Stimulated activated naive CD8-positive, alpha-beta T cell treated with anti-CD3 and anti-CD28 coated beads, Interleukin-15, Interleukin-2, amounts not matched to agents 100 U/mL and 50 U/mL, for 24 hours (primary cell): Measurements from ENCODE around the gene GALNT13.

Experiments used
- ATAC-seq: fragments of 150-1000 bp; cut with Tn5 transposase; one replicate; pipeline ENCODE4 v1.10.0; 2021
- DNase-seq: peaks from one replicate; pipeline ENCODE4 v3.0.0; 2021

Gene GALNT13

DNA sequence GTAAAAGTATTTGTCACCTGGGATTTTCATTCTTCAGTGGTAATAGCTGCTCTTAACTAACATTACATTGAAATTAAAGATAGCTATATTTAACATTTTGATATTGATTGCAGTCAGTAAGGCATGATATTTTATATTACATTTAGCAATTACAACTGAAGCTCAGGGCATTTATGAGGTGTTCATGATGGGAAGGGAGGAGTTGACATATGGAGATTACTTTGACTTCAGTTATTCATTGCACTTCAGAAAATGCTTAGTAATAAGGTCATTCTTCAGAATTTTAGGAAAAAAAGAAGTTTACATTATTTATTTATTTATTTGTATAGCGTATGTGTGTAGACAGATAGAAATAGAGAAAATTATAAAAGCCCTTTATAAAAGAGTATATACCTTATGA is 352.0 kb downstream of the GALNT13 start:
- DNase-seq (no peak), ATAC-seq (no peak)

DNA sequence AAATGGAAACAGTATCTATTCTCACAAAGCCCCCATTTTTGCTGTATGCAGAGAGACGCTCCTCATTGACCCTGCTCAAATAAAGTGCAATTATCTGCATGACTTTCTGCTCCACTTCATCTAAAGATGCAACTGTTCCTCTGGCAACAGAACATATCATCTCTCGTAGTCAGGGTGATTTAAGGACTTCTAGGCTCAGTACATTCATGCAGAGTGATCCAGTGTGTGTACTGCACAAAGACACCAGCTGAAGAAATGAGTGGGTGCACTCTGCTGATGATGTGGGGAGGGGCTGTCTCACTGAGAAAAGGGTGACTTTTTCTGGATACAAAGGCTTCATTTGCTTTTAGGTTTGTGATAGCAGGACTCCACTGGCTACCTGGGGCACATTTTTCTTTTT is 355.2 kb downstream of the GALNT13 start:
- DNase-seq: no peak
- ATAC-seq: no peak

DNA sequence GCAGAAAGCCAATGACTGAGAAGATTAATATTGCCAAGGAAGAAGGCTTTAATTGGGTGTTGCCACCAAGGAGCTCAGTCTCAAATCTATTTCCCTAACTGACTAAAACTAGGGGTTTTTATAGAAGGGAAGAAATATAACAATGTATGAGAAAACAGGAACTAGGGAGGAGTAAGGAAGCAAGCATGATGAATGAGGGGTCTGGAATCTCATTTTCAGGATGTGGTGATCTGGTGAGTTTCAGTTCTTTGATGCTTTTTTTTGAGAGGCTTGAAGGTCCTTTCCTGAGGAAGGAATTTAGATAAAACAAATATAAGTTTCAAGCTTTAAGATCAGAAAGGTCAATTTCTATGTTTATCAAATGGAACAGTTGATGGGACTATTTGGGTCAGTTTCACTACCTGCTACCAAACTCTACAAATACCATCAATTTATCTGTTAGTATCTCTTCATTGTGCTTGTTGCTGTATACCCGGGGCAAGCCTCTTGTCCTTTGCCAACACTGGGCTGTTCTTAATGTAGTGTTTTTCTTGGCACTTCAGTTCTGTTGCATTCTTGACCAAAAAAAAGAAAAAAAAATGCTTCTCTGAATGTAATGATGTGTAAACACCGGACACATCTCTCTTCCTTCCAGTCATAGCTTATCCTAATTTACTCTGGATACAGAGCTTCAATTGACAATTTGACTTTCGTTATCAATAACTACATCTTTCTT is 357.0 kb downstream of the GALNT13 start:
- no peak for DNase-seq
- ATAC-seq: no peak

DNA sequence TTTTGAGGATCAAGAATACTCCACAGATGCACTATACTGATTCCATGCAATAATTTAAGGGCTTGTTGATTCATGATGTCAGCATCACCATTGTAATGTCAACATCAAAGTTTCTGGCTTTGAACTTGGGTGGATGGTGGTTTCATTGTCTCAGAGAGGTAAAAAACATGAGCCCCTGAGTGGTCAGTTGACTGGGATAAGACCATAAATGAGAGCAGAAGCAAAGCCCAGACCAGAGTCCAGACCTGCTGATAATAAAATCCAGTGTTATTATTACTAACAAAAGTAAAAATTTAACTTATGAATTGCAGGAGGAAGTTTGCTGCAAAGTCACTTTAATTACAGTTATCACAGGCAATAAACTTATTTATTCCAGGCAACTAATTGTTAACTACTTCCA is 358.2 kb downstream of the GALNT13 start:
- ATAC-seq: no peak
- no peak for DNase-seq

DNA sequence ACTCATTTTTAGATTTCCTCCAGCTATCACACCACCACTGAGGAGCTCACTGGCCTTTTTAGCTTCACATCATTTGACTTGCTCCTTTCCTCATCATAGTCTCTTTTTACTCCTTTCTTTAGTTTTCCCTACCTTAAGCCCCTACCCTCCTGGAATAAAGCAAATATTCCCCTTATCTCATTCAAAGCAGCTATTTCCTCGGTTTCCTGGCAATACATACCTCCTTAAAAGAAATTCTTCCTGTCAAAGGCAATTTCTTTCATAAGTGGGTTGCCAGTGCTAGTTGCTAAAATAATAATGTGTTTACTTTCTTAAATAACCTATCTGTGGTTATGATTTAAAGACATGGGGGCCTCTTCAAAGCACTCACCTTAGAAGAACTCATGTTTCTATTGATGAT is 359.3 kb downstream of the GALNT13 start:
- ATAC-seq (no peak), DNase-seq (no peak)

DNA sequence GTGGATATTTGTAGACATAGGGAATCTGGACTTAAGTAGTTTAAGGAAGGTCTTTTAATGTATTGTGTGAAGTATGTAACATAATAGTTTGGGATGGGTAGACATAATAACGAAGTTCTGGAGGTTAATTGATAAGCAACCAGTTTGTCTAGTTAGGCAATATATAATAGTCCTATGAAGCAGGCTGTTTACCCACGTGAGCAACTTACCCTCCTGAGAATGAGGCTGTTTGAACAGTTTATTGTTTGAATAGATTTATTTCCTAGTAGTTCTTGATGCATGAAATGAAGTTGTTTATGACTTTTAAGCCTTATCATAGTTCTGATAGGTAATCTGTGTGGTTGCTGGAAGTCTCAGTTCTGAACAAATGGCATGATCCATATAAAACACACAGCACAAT is 361.5 kb downstream of the GALNT13 start:
- no peak for ATAC-seq

DNA sequence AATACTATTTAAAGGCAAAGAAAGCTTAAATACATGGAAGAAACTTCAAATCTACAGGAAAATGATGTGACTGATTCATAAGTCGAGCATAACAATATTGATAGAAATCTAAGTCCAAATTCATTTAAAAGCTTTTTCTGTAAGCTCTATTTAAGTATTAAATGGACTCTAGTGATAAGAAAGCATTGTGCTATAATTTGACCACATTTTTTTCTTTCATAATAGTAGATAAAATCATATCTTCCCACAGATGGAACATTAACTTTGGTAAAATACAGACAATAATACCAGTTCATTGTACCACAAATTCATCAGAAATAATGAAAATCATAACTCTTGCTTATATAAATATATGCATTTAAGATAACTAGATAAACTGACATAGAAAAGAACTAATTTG is 366.5 kb downstream of the GALNT13 start:
- ATAC-seq (no peak), DNase-seq (no peak)

More for the DNA sequence above, 361.5 kb downstream of the GALNT13 start:
- no peak for DNase-seq

DNA sequence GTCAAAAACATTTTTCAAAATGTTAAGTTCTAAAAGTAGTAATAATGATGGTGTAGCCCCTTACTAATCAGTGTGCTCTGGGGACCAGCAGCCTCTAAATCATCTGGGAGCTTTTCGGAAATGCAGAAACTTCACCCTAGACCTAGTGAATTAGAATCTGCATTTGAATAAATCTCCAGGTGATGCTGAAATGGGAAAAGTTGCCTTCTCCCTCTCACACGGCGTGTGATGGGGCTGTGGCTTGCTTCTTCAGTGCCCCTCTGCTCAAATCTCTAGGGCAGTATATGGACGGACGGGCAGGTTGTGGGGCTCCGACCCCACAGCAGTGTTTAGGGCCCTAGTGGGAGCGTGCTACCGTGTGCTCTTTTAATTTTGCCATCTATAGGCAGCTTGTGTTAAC is 368.6 kb downstream of the GALNT13 start:
- no peak for DNase-seq
- no peak for ATAC-seq

DNA sequence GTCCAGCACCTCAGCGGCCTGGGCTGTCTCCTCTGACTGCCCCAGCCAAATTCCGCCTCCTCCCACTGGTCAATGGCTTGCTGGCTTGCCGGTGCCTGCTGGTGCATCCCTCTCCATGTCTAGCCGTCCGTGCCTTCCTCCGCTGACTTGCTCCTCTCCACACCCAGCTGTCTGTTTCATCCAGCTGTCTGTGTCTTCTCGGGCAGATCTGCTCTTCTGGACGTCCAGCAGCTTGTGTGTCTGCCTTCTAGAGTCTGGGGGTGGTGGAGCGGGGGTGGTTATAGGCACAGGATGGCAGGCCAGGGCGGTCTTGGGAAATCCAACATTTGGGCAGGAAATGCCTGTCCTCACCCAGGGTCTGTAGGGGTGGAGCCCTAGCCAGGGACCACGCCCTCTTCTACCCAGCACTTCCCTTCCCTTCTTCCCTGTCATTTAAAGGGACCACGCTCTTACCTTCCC is 369.2 kb downstream of the GALNT13 start:
- DNase-seq: no peak
- ATAC-seq: no peak

DNA sequence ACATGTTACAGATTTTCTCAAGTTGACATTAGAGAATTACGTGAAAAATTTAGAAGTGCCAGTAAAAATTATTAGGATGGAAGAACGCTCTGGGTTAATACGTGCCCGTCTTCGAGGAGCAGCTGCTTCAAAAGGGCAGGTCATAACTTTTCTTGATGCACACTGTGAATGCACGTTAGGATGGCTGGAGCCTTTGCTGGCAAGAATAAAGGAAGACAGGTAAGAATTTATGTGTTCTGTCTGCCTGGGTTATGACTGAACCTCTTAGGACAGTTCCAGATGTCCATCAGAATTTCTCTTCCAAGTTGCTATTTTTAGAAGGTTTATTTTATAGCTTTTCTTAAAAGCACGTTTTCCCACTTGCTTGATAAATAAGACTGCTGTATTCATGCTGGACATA is 371.0 kb downstream of the GALNT13 start:
- DNase-seq: no peak
- no peak for ATAC-seq

DNA sequence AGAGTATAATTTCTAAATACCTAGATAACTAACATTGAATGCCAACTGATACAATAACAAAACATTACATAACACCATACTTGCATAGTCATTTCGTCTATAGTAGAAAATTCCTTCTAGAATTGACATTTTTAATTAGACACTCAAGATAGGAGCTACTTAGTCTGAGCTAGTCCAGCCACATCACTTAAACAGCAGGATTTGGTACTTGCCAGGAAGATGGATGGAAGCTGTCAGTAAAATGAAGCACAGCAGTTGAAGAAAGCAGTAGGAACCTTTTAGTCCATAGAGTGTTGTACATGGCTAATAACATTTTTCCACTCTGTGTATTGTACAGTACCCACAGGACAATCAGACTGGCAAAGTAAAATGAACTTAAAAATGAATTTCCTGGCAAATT is 372.0 kb downstream of the GALNT13 start:
- DNase-seq (no peak), ATAC-seq (no peak)

DNA sequence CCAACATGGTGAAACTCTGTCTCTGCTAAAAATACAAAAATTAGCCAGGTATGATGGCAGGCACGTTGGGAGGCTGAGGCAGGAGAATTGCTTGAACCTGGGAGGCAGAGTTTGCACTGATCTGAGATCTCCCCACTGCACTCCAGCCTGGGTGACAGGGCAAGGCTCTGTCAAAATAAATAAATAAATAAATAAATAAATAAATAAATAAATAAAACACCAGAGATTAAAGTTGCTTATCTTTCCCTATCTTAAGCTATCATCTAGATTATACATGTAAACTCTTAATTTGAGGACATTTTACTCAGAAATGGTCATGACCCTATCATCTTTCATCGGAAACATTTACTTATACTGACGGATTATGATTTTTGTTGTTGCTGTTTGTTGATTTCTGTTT is 373.2 kb downstream of the GALNT13 start:
- DNase-seq (no peak), ATAC-seq (no peak)

DNA sequence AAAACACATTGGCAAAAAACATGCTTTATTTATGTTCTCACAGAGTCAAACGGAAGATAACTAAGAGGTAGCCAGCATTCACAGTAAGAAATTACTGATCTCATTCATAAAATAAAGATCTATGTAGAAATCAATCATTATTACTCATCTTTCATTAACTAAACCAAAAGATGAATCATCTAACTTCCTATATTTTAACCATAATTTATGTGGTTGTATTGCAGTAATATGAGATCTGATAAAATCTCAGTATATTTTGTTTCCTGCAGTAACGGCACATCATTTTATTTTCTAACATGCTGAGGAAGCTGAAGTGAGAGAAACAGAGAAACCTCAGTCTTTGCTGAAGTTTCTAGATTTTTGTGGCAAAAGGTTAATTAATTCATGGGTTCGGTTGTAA is 375.8 kb downstream of the GALNT13 start:
- ATAC-seq (no peak), DNase-seq (no peak)

DNA sequence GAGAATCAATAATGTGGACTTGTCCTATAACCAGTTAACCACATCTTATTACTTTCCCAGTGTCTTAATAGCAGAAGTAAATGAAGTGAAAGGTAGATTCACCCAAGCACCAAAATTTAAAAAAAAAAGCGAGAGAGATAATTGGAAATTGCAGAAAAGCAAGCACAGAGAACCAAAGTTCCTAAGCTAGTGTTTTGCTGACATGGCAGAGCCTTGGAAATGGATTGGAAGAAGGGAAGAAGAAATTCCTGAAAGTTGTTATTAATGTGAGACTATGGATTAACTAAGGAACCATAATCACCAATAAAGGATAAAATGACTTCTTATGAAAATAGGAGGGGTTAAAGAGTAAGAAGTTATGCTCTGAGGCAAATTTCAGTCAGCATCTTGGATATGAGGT is 384.4 kb downstream of the GALNT13 start:
- DNase-seq: no peak
- ATAC-seq: no peak

DNA sequence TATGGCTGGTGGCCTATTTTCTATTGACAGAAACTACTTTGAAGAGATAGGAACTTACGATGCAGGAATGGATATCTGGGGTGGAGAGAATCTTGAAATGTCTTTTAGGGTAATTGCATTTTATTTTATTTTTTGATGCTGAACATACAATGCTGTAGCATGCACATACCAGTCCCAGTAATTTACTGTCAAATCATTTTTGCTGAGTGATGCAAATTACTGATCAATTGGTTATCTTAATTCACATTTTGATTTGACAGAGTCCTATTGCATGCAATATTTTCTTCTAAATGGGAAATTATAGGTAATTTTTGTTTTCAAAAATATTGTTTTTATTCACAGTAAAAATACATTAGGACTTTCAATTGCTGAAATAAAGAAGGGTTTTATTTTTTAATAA is 387.3 kb downstream of the GALNT13 start:
- ATAC-seq: no peak
- no peak for DNase-seq

DNA sequence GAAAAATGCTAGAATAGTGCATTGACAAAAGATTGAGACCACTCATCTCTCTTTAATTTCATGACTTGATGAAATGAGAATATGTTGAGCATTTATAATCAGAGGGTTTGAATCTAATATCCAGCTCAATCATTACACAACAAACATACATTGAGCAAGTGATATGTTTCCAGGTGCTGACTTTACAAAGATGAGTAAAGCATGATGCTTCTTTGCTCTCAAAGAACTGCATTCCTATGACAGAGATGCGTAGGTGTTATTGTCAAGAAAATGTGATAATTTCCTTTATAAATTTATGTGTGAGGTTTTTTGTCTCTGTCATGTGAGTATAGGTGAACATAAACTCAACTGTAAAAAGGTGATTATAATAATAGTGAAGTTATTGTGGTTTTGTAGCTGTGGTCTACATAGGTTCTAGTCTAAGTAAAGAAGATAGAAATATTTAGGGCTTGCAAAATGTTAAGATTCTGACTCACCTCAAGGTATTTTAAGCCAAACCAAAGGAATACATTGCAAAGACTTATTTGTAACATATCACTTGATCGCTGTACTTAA is 389.8 kb downstream of the GALNT13 start:
- no peak for ATAC-seq
- DNase-seq: no peak

DNA sequence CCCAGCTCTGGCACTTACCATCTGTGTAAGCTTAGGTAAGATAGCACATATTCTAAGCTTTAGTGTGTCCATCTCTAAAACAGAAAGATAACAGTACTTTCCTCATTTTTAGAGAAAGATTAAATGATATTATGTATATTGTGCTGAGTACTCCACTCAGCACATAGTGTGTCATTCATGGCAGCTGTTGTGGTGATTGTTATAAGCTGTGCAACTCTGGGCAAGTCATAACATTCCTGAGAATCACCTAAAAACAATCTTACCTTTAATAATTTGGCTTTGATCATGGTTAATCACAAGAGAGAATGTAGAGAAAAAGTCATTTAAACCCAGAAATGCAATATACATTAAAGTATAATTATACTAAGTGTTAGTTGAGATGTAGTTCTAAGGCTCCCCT is 391.5 kb downstream of the GALNT13 start:
- ATAC-seq (no peak), DNase-seq (no peak)

DNA sequence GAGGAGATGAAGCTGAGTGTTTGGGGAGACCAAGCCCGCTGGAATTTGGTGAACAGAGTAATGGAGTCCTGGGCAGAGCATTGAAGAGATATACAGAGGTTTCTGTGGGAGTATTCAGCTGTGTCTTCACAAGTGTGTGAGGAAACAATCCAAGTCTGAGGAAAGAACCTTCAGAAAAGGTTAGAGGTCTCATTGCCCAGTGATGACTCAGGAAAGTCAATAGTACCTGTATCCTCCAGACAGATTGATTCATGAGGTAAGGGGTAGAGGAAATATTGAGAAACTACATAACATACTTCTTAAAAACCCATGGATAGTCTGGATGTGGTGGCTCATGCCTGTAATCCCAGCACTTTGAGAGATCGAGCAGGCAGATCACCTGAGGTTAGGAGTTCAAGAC is 392.3 kb downstream of the GALNT13 start:
- ATAC-seq: no peak
- no peak for DNase-seq

DNA sequence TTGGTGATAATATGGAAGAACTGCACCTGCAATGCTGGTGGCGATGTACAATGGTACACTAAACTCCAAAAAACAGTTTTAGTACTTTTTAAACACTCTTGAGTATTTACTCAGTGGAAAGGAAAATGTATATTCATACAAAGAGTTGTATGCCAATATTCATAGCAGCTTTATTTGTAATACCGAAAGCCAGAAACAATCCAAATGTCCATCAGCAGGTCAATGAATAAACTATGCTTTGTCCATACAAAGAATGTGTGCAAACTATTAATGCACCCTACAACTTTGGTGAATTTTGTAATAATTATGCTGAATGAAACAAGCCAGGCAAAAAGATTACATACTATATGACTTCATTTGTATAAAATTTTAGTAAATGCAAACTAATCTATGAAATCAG is 396.3 kb downstream of the GALNT13 start:
- DNase-seq (no peak), ATAC-seq (no peak)

DNA sequence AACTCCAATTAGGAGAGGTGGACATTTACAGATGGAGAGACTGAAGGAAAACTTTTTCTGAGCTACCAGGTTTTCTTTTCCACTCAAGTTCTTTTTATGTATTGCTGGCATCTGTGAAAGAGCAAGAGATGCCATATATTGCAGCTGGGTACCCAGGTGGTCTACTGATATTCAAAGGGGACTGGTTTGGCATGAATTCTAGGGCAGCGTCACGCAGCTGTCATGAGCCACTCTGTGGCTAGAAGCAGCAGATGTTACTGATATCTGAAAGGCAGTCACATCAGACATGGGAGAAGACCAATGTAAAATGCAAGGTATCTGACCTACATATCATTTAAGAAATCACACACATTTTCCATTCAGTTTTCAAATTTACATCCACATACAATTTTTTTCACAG is 408.8 kb downstream of the GALNT13 start:
- no peak for DNase-seq

DNA sequence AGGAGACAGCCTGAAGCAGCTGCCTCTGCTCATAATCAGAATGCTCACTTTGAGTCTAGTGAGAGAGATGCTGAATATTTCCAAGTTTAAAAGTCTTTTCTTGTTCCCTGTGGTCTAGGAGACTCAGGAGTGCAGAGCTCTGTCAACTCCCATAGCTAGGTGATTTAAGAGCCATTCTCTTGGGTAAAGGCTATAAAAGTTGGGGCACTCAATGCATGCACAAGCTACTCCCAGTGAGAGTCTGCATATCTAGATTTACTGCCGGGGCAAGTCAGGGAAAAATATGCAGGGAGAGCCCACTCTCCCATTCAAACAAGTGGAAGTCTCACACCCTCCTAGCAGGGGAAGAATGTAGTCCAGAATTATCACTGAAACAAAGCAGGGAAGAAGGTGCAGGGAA is 418.1 kb downstream of the GALNT13 start:
- DNase-seq (no peak), ATAC-seq (no peak)

More for the DNA sequence above, 408.8 kb downstream of the GALNT13 start:
- no peak for ATAC-seq

DNA sequence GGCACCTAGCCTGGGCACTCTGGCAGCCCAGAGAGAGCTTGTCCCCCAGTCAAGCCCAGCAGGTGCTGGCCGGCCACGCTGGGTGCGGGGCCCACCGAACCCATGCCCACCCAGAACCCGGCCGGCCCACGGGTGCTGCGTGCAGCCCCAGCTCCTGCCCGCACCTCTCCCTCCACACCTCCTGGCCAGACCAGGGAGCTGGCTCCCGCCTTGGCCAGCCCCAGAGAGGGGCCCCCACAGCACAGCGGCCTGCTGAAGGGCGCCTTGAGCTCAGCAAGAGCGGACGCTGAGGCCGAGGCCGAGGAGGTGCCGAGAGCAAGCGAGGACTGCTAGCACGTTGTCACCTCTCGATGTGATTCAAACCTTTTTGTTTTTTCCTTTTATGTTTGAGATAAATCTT is 419.8 kb downstream of the GALNT13 start:
- no peak for DNase-seq

DNA sequence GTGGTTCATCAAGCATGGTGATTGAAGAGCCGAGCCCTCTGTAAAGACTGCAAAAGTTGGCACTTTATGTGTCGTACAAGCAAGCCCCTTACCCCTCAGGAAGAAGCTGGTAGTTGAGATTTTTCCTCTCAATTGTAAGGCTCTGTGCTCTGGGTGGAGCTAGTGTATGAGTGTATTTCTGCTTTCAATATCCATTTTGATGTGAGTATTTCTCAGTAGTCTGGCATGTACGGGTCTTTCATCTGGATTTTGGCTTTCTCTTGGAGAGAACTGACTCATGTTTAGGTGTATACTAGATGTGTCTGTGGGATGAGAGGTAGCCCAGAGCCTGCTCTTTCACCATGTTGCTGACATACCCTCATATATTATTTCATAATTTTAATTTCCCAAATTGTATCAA is 420.2 kb downstream of the GALNT13 start:
- DNase-seq: no peak
- no peak for ATAC-seq

More for the DNA sequence above, 419.8 kb downstream of the GALNT13 start:
- ATAC-seq: no peak

DNA sequence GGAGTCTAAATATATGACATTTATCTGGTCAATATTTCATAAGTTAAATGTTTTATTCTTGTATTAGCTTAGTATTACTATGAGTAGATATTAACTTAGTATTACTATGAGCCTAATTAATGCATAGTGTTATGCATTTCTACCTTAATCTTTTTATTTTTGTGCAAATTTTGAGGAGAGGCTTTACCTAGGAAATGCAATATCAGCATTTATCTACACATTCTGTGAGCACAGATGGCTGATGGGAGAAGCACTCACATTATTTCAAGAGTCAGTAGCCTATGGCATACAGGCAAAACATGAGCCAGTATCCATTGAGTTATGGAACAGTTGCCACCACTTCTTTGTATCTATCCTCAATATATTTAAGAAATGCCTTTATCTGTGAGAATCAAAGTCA is 422.1 kb downstream of the GALNT13 start:
- ATAC-seq: no peak
- DNase-seq: no peak
